WI38 (cell line): ENCODE results near the gene CDPF1.

Experiments
- H3K4me3 ChIP-seq: 2 replicates; pipeline ENCODE4 v1.5.1; 2011; ENCODE audit warnings: low read depth, mild to moderate bottlenecking, control low read depth, low read length
- TF ChIP-seq, protein P1 (sequence below): IDR thresholded peaks from 2 replicates; pipeline ENCODE4 v1.5.1; 2012; ENCODE audit warnings: low read depth, mild to moderate bottlenecking, control low read depth, low read length

The CDPF1 gene

DNA sequence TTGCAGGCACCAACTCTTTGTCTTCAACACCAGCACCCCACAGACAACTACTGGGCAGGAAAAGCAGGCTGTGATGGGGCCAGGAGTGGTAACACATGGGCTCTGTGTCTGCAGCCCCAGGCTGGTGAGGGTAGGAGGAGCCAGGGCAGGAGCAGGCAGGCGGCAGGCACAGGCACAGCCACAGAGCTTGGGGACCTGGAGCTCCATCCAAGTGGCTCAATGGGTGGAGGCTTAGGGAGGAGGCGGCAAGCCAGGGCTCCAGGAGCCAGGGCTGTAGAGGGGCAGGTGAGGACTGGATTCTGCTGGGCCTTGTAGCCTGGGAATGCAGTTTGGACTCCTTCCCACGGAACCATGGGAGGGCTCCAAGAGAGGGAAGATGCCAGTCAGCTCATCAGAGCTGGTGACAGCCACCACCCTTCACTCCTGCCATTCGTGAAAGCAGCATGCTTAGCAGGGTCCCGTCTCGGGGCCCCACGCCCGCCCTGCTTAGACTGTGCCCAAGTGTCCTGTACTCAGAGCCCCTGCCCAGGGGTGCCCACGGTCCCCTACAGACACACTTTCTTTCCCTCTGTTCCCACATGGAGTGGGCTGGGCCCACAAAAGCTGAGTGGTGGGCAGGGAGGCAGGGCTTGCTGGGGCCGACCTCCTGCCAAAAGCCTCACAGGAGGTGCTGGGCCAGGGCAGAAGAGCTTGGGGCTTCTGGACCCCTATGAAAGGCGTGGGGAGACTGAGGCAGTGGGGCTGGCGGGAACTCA lies 30.1 kb upstream of the CDPF1 start:
- TF ChIP-seq, protein P1, sequence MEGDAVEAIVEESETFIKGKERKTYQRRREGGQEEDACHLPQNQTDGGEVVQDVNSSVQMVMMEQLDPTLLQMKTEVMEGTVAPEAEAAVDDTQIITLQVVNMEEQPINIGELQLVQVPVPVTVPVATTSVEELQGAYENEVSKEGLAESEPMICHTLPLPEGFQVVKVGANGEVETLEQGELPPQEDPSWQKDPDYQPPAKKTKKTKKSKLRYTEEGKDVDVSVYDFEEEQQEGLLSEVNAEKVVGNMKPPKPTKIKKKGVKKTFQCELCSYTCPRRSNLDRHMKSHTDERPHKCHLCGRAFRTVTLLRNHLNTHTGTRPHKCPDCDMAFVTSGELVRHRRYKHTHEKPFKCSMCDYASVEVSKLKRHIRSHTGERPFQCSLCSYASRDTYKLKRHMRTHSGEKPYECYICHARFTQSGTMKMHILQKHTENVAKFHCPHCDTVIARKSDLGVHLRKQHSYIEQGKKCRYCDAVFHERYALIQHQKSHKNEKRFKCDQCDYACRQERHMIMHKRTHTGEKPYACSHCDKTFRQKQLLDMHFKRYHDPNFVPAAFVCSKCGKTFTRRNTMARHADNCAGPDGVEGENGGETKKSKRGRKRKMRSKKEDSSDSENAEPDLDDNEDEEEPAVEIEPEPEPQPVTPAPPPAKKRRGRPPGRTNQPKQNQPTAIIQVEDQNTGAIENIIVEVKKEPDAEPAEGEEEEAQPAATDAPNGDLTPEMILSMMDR: no peak
- no peak overlapping the region for H3K4me3 ChIP-seq

DNA sequence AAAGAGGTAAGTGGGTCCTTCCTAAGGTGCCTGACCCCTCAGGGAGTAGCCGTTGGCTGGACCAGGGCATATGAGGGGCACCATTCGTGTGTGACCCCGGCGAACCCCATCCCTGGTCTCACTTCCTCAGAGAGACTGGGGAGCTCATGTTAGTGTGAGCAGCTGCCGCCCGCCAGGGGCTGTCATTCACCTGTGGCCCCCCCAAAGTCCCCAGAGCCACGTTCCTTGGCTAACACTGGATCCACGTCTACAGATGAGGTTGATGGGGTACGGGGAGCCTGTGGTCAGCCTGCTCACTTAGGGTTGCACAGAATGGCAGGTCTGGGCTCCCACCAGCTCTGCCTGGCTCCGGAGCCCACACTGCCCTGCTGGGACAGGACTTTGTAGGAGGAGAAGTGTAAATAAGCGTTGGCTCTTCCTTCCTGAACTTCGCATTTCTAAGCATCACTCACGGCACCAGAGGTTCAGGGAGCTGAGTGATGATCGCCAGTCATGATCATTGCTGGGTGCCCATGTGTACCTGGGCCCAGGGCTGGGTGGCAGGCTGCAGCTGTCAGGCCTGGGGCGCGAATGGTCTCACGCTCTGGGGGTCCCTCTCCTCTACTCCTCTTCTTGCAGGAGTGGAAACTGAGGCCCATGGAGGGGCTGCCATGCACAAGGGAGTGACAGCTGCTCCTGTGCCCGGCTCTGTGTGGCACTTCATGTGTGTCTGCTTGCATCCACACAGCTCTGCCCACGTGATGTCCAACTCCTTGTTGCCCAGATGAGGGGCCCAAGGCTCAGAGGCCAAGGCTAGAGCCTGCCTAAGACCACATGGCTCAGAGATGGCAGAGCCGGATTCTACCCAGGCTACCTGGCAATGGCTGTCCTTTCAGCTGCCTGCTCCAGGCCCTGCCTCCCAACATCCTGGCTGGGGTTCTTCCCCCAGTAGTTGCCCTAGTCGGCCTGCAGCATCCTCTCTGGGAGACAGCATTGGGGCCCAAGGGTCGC lies 28.9 kb upstream of the CDPF1 start:
- TF ChIP-seq, protein P1: no peak

DNA sequence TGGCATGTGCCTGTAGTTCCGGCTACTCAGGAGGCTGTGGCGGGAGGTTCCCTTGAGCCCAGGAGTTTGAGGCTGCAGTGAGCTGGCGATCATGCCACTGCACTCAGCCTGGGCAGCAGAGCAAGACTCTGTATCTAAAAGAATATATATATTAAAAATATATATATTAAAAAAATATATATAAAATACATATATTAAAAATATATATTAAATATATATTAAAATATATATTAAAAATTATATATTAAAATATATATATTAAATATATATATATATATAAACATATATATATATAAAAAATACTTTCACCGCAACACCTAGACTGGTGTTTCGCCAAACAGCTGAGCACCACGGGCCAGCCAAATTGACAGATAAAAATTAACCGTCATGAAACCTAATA lies 26.5 kb upstream of the CDPF1 start:
- H3K4me3 ChIP-seq: no peak overlapping the region
- TF ChIP-seq, protein P1: no peak

More for the DNA sequence above, 28.9 kb upstream of the CDPF1 start:
- no peak overlapping the region for H3K4me3 ChIP-seq

DNA sequence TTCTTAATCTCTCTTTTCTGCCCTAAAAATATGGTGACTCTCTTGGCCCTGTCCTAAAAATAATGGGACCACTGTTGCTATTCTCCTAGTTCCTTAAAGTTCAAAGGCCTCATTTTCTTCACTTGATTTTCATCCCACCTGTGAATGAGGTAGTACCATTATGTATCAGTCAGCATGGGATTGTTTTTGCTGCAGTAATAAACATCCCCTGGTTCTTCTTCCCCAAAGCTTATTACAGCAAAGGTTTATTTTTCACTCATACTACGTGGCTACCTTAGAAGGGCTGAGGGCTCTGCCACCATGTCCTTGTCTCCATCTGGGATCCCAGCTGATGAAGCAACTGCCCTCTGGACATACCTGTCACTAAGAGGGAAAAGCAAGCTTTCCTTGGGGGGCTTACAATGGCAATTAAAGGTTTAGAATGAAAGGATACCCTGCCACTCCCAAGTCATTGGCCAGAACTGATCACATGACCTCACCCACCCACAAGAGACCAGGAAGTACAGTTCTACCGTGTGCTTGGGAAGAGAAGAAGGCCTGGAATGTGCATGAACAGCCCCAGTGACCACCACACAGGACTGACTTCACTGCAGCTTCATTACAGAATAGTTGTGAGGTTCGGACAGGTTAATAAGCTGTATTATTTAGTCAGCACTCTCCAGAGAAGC lies 25.5 kb upstream of the CDPF1 start:
- TF ChIP-seq, protein P1: no peak
- no peak overlapping the region for H3K4me3 ChIP-seq

DNA sequence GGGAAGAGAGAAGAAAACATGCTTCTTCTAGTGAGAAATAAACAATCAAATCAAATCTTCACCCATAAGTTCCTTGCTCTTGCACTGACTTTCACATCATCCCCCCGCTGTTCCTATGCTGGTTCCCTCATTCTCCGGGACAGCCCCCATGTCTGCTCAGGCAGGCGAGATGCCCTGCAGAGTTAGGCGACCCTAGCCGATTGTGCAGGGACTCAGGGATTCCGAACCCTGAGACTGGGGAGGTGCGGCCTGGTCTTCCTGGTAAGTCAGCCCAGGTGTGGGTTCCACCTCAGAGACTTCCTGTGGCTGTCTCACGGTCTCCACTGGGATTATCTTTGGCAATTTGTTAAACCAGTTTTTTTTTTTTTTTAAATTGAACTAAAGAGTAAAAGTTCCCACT lies 24.3 kb upstream of the CDPF1 start:
- no peak overlapping the region for H3K4me3 ChIP-seq
- TF ChIP-seq, protein P1: no peak

DNA sequence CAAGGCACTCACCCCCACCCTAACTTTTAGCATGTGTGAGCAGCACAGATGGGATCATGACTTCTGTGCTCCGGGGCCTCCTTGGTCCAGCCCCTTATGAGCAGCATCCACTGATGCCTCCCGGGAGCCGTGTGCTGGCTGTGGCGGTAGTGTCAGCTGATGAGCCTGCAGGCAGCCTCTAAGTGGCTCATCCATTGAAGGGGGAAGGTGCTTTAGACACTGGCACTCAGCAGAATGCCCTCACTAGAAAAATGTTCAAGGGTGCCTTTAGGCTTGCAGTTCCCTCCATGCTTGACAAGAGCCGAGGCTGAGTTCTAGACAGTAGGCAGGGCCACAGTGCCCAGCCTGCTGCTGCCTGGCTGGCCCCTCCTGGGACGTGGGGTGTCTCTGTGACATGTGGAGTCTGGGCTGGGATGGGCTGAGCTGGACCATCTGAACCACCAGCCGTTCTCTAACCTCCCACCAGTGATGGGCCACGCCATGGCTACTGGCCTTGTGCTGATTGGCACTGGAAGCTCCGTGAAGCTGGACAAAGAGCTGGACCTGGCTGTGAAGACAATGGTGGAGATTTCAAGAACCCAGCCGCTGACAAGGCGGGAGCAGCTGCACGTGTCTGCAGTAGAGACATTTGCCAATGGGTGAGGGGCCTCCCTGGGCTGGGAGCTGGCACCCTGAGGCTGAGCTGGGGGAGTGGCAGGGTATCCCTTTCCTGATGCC lies 23.5 kb upstream of the CDPF1 start:
- no peak overlapping the region for H3K4me3 ChIP-seq
- TF ChIP-seq, protein P1: no peak
